Esophagus muscularis mucosa (tissue), 4 donors: ENCODE results near the gene RWDD1.

Experiments
- CTCF ChIP-seq, 3 experiments: fragments of 200-600 bp in 2 of 3; fragments of 450-650 bp in 1 of 3; sonication (generic) in 2 of 3; IDR thresholded peaks; one replicate each; pipeline ENCODE4 v1.5.1; 2017 to 2019; ENCODE audit warnings: antibody characterized with exemption in 3 of 3, mild to moderate bottlenecking in 2 of 3, moderate library complexity in 1 of 3
- EP300 ChIP-seq: sonication (generic); formaldehyde crosslinking; IDR thresholded peaks from one replicate; pipeline ENCODE4 v1.6.1; 2017; ENCODE audit warnings: antibody characterized with exemption
- POLR2A ChIP-seq: fragments of 450-650 bp; IDR thresholded peaks from one replicate; pipeline ENCODE4 v1.6.1; 2017; ENCODE audit warnings: antibody characterized with exemption, moderate library complexity, mild to moderate bottlenecking, low read depth
- POLR2AphosphoS5 ChIP-seq, 2 donors: sonication (generic); formaldehyde crosslinking; IDR thresholded peaks; one replicate each; pipeline ENCODE4 v1.6.1; 2017; ENCODE audit warnings: antibody characterized with exemption in 2 of 2

GRCh38 chr6:116568821-116569755, 2.2 kb upstream of the RWDD1 start:
- TF ChIP-seq EP300: no peak
- no peak for TF ChIP-seq CTCF (IDR thresholded peaks at IDR 0.05)
- no peak for TF ChIP-seq POLR2AphosphoS5 (IDR thresholded peaks at IDR 0.05)
- no peak for TF ChIP-seq POLR2A
